Activated T-helper 2 cell treated with anti-CD3 and anti-CD28 coated beads, Interferon-gamma antibody, Interleukin-2, Interleukin-4, amounts not matched to agents 10 μg/mL and 5 μg/mL and 100 μg/mL, durations not matched to agents 14 hours and 24 hours and 36 hours (primary cell): ENCODE results near the gene TMEM258. TPM values are rescaled to one million over a fixed set of nuclear protein-coding genes. Genes with fewer than 3 reads are reported as not detected.
A peak's percentile ranks its signal among the peaks of the same experiment; 100 is the strongest.

ENCODE experiments used
- DNase-seq: peaks from one replicate; pipeline ENCODE4 v3.0.0; 2021; ENCODE audit warnings: low spot score
- H3K27ac Mint-ChIP-seq: one replicate; pipeline ENCODE4 v1.8.0; 2021; ENCODE audit warnings: mixed read lengths
- H3K27me3 Mint-ChIP-seq: one replicate; pipeline ENCODE4 v1.8.0; 2021; ENCODE audit warnings: low read depth, mixed read lengths
- H3K36me3 Mint-ChIP-seq: one replicate; pipeline ENCODE4 v1.8.0; 2021; ENCODE audit warnings: low read depth, mixed read lengths
- H3K4me1 Mint-ChIP-seq: one replicate; pipeline ENCODE4 v1.8.0; 2021; ENCODE audit warnings: low read depth, mixed read lengths
- H3K4me3 Mint-ChIP-seq: one replicate; pipeline ENCODE4 v1.8.0; 2021; ENCODE audit warnings: low read depth, mild to moderate bottlenecking, moderate library complexity, mixed read lengths
- H3K9me3 Mint-ChIP-seq: one replicate; pipeline ENCODE4 v1.8.0; 2021; ENCODE audit warnings: mixed read lengths
- intact Hi-C: fragments of 100-400 bp; cut with micrococcal nuclease; formaldehyde crosslinking; loops from one replicate; pipeline ENCODE4 v1.15.1; 2023
- total RNA-seq: library from RNA; stranded (reverse); gene quantifications from 2 replicates; pipeline ENCODE4 v1.2.3, GENCODE V29; 2022

The TMEM258 gene
- total RNA-seq, 1 donor from 2014 or later, result 187 TPM

- Mint-ChIP-seq H3K27me3 (no peaks in the 10 kb centered on the region), H3K36me3 (peaks cover 46% of the 10 kb centered on the region), H3K27ac (peak overlapping the region; percentile 96), H3K9me3 (no peaks in the 10 kb centered on the region), H3K4me1 (peaks cover 22% of the 10 kb centered on the region), H3K4me3 (peak overlapping the region; percentile 99)
- DNase-seq, result peak; percentile 62
- intact Hi-C loops, result loop anchor here (1.0 to 2.0 kb wide), 5 partner anchors 12 to 829 kb away; partner anchors contain the start of genes FADS2, FEN1 and TMEM258
These were observed 23.7 kb upstream of the TMEM258 start for GRCh38 chr11:61815790-61816735.

GRCh38 chr11:61814958-61815789 is 22.8 kb upstream of the TMEM258 start:
- no peaks in the 10 kb centered on the region for H3K9me3 Mint-ChIP-seq

DNA sequence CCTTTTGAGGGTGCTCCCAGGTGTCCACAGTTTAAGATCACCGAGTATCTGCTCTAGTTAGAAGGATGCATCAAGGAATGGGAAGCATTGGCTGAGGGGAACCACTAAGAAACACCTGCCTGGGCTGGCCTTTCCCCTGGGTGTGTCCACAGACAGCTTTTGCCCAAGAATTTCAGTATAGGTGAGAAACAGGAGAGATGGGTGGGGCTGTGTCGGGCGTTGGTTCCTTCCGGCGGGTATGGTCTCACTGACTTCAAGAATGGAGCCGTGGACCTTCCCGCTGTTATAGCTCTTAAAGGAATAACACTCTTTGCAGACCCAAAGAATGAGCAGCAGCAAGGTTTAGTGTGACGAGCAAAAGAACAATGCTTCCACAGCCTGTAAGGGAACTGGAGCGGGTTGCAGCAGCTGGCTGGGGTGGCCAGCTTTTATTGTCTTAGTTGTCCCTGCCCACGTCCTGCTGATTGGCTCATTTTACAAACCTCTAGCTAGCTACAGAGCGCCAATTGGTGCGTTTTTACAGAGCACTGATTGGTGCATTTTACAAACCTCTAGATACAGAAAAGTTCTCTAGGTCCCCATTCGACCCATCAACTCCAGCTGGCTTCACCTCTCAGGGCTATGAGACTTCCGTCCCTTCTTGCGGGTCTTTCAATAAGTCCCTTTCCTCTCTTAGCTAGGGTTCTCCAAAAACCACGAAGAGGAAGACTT is 22.0 kb upstream of the TMEM258 start:
- peak overlapping the region; percentile 97 for H3K27ac Mint-ChIP-seq
- intact Hi-C loops, result no loop called here
- DNase-seq, result peak; percentile 39
- H3K9me3 Mint-ChIP-seq, result no peaks in the 10 kb centered on the region
- H3K27me3 Mint-ChIP-seq, result no peaks in the 10 kb centered on the region
- H3K4me1 Mint-ChIP-seq, result peaks cover 23% of the 10 kb centered on the region
- peak overlapping the region; percentile 99 for H3K4me3 Mint-ChIP-seq
- H3K36me3 Mint-ChIP-seq, result peaks cover 62% of the 10 kb centered on the region

More at GRCh38 chr11:61814958-61815789, 22.8 kb upstream of the TMEM258 start:
- intact Hi-C loops, result loop anchor here (1.0 kb wide), 2 partner anchors 19 to 23 kb away; partner anchors contain the start of genes FEN1 and TMEM258
- Mint-ChIP-seq H3K4me3 (peak overlapping the region; percentile 99), H3K36me3 (peaks cover 55% of the 10 kb centered on the region), H3K27ac (peak overlapping the region; percentile 97), H3K4me1 (peaks cover 22% of the 10 kb centered on the region), H3K27me3 (no peaks in the 10 kb centered on the region)
- DNase-seq, result peak; percentile 78

GRCh38 chr11:61812736-61813411 is 20.5 kb upstream of the TMEM258 start:
- no peaks in the 10 kb centered on the region for H3K9me3 Mint-ChIP-seq
- peaks cover 22% of the 10 kb centered on the region for H3K4me1 Mint-ChIP-seq
- H3K4me3 Mint-ChIP-seq, result no peak overlapping the region
- H3K27me3 Mint-ChIP-seq, result no peaks in the 10 kb centered on the region
- peaks cover 75% of the 10 kb centered on the region for H3K36me3 Mint-ChIP-seq
- H3K27ac Mint-ChIP-seq, result no peak overlapping the region
- DNase-seq, result no peak
- intact Hi-C loops, result no loop called here

DNA sequence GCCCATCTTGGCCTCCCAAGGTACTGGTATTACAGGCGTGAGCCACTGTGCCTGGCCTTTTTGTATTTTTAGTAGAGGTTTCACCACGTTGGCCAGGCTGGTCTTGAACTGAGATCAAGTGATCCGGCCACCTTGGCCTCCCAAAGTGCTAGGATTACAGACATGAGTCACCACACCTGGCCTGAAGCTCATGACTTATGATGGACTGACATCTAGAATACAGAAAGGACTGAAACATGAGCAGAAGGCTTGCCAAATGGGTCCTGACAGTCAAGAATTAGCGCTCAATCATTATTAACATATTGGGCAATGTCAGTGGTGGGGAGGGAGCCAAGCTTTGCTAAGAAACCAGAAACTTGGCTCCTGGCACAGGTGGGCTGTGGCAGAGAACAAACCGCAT is 19.4 kb upstream of the TMEM258 start:
- no peak for DNase-seq
- Mint-ChIP-seq H3K4me1 (peaks cover 17% of the 10 kb centered on the region), H3K9me3 (no peaks in the 10 kb centered on the region), H3K36me3 (peaks cover 85% of the 10 kb centered on the region), H3K27ac (no peak overlapping the region), H3K4me3 (no peak overlapping the region), H3K27me3 (no peaks in the 10 kb centered on the region)
- intact Hi-C loops, result no loop called here

DNA sequence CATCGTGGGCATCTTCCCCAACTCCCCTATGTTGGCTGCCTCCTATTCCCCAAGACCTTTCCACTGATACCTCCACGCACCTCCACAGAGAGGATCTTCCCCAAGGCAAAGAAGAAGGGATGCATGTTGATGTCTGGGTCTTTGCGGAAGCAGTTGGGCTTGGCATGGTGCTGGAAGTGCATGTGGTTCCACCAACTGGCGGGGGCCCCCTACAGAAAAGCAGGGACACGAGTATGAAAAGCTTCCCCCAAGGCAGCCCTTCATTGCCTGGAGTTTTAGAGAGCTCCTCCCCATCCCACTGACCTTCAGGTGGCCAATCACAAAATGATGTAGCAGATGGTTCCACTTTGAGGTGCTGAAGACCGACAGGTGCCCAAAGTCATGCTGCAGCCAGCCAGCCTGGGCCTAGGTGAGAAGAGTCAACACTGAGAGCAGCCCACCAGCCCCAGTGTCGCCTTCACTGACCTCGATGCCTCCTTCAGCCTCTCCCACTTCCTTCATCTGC is 18.3 kb upstream of the TMEM258 start:
- Mint-ChIP-seq H3K4me3 (no peak overlapping the region), H3K36me3 (peaks cover 86% of the 10 kb centered on the region), H3K9me3 (no peaks in the 10 kb centered on the region), H3K4me1 (peaks cover 17% of the 10 kb centered on the region), H3K27ac (no peak overlapping the region), H3K27me3 (no peaks in the 10 kb centered on the region)
- no peak for DNase-seq
- intact Hi-C loops, result no loop called here

- peaks cover 4% of the 10 kb centered on the region for H3K4me1 Mint-ChIP-seq
- H3K4me3 Mint-ChIP-seq, result no peak overlapping the region
- H3K9me3 Mint-ChIP-seq, result no peaks in the 10 kb centered on the region
- no peak overlapping the region for H3K27ac Mint-ChIP-seq
- H3K27me3 Mint-ChIP-seq, result no peaks in the 10 kb centered on the region
- intact Hi-C loops, result no loop called here
- no peak for DNase-seq
- H3K36me3 Mint-ChIP-seq, result peaks cover 89% of the 10 kb centered on the region
These were observed 14.4 kb upstream of the TMEM258 start for GRCh38 chr11:61806785-61807184.

DNA sequence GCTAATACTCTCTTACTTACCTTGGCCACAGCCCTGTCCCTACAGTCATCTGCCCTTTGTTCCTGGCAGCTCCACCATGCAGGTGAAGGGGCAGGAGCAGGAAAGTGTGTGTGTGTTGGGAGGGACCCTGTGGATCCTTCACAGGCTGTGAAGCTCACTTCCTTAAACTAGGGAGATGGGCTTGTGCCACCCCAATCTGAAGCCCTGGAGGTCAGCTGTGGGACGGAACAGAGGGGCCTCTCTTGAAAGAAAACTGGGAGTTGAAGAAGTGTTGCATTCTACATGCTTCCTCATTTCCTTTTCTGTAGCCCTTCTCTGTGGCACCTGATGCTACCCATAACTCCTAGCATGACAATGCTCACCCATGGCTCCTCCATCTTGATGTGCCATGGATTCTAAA is 12.7 kb upstream of the TMEM258 start:
- Mint-ChIP-seq H3K36me3 (peaks cover 85% of the 10 kb centered on the region), H3K27ac (no peak overlapping the region), H3K27me3 (no peaks in the 10 kb centered on the region), H3K4me3 (no peak overlapping the region), H3K4me1 (peaks cover 8% of the 10 kb centered on the region), H3K9me3 (no peaks in the 10 kb centered on the region)
- no peak for DNase-seq
- intact Hi-C loops, result no loop called here

- Mint-ChIP-seq H3K36me3 (peaks cover 84% of the 10 kb centered on the region), H3K27ac (no peak overlapping the region), H3K4me1 (peaks cover 11% of the 10 kb centered on the region), H3K4me3 (no peak overlapping the region), H3K9me3 (no peaks in the 10 kb centered on the region), H3K27me3 (no peaks in the 10 kb centered on the region)
- DNase-seq, result no peak
- intact Hi-C loops, result no loop called here
These were observed 11.7 kb upstream of the TMEM258 start for GRCh38 chr11:61803889-61804647.

DNA sequence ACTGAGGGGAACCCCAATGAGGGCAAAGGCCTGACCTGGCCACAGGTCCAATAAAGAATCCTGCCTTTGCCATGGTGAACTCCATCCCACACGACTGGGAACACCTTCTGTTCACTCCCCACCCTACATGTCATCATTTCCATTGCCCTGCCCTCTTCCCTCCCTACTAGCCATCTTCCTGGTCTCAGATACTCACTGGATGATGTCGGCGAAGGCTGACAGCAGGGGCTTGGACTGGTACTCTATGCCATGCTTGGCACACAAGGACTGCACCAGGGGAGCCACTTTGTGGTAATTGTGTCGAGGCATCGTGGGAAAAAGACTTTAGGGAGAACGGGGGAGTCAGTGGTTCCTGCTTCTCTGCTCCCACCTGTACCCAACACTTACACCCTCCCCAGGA is 10.2 kb upstream of the TMEM258 start:
- intact Hi-C loops, result no loop called here
- no peak overlapping the region for H3K4me3 Mint-ChIP-seq
- peaks cover 13% of the 10 kb centered on the region for H3K4me1 Mint-ChIP-seq
- no peaks in the 10 kb centered on the region for H3K27me3 Mint-ChIP-seq
- no peaks in the 10 kb centered on the region for H3K9me3 Mint-ChIP-seq
- DNase-seq, result no peak
- no peak overlapping the region for H3K27ac Mint-ChIP-seq
- H3K36me3 Mint-ChIP-seq, result peaks cover 79% of the 10 kb centered on the region
